Esophagus muscularis mucosa (tissue), 4 donors: ENCODE measurements around the gene CPNE1. TPM values are rescaled to one million over a fixed set of nuclear protein-coding genes. Genes with fewer than 3 reads are reported as not detected.
"Not testable (repeated sequence)": the region's sequence is repeated elsewhere in the genome, so short reads cannot be mapped to it uniquely, and the experiment has no call there.

ENCODE experiments used
- DNase-seq: peaks from one replicate; pipeline ENCODE4 v3.0.0-alpha.2; 2017; ENCODE audit errors: extremely low spot score
- H3K27ac ChIP-seq, 4 donors: fragments of 200-600 bp; sonication (generic); replicated peaks in 1 of 4; 1 replicate in 3 of 4; 2 replicates in 1 of 4; pipeline ENCODE4 v1.5.1; 2016 to 2019; ENCODE audit warnings: mild to moderate bottlenecking in 1 of 4
- H3K27me3 ChIP-seq, 4 donors: fragments of 200-600 bp; sonication (generic); one replicate each; pipeline versions ENCODE4 v1.5.1 to v1.6.0; 2016 to 2019
- H3K36me3 ChIP-seq, 4 donors: fragments of 200-600 bp; sonication (generic); one replicate each; pipeline ENCODE4 v1.5.1; 2016 to 2019
- H3K4me1 ChIP-seq, 4 donors: fragments of 200-600 bp; sonication (generic); one replicate each; pipeline ENCODE4 v1.5.1; 2016 to 2019
- H3K4me3 ChIP-seq, 4 donors: fragments of 200-600 bp; sonication (generic); 1 replicate in 2 of 4; 2 replicates in 2 of 4; pipeline ENCODE4 v1.5.1; 2016 to 2019; ENCODE audit warnings: mild to moderate bottlenecking in 4 of 4, moderate library complexity in 1 of 4
- H3K9me3 ChIP-seq, 4 donors: fragments of 200-600 bp; sonication (generic); 1 replicate in 3 of 4; 2 replicates in 1 of 4; pipeline ENCODE4 v1.5.1; 2016 to 2019
- CTCF ChIP-seq, 3 experiments: fragments of 200-600 bp in 2 of 3; fragments of 450-650 bp in 1 of 3; sonication (generic) in 2 of 3; IDR thresholded peaks; one replicate each; pipeline ENCODE4 v1.5.1; 2017 to 2019; ENCODE audit warnings: antibody characterized with exemption in 3 of 3, mild to moderate bottlenecking in 2 of 3, moderate library complexity in 1 of 3
- EP300 ChIP-seq: sonication (generic); formaldehyde crosslinking; IDR thresholded peaks from one replicate; pipeline ENCODE4 v1.6.1; 2017; ENCODE audit warnings: antibody characterized with exemption
- POLR2A ChIP-seq: fragments of 450-650 bp; IDR thresholded peaks from one replicate; pipeline ENCODE4 v1.6.1; 2017; ENCODE audit warnings: antibody characterized with exemption, moderate library complexity, mild to moderate bottlenecking, low read depth
- POLR2AphosphoS5 ChIP-seq, 2 donors: sonication (generic); formaldehyde crosslinking; IDR thresholded peaks; one replicate each; pipeline ENCODE4 v1.6.1; 2017; ENCODE audit warnings: antibody characterized with exemption in 2 of 2
- whole genome bisulfite sequencing: methylation state at CpG from one replicate; pipeline ENCODE4 v1.1.5; 2018; 5-methylcytosine and 5-hydroxymethylcytosine counted together
- intact Hi-C: fragments of 100-400 bp; cut with DNase I; formaldehyde crosslinking; loops from one replicate; pipeline ENCODE4 v1.15.1; 2023
- total RNA-seq, 4 donors: library from RNA; depleted of rRNA; stranded (reverse); fragments of >200 nt; gene quantifications; one replicate each; pipeline versions ENCODE4 v1.1.0 to v1.2.1, GENCODE V29; 2016

The CPNE1 gene
- total RNA-seq, result 100 to 1,000 TPM in 2 of 4 donors, 10 to 100 TPM in 2; 23.0 to 148 (median 99.9) TPM

GRCh38 chr20:35664466-35665206 is at the start of gene CPNE1, which contains the start of gene RBM12:
Gene CPNE1, minus strand, starts transcription at chr20:35664900. Its CDS starts 31,977 bp downstream, at chr20:35632923.
Gene RBM12, minus strand, starts transcription at chr20:35664900. Its CDS starts 9,578 bp downstream, at chr20:35655322.
- Histone ChIP-seq H3K9me3 (no peaks in the 10 kb centered on the region), H3K36me3 (peaks cover 8 to 22% (median 13%) of the 10 kb centered on the region in 4 donors), H3K4me3 (peak within 1 kb of the TSS; percentile 71 to 88 (median 78)), H3K27ac (peak within 1 kb of the TSS; percentile 94 to 99 (median 97)), H3K27me3 (no peaks in the 10 kb centered on the region), H3K4me1 (peaks cover 34 to 49% (median 42%) of the 10 kb centered on the region in 4 donors)
- WGBS, result 0% methylated on average over 25 of the region's 61 CpGs
- peak; percentile 98 to 99 for TF ChIP-seq POLR2AphosphoS5 (IDR thresholded peaks at IDR 0.05)
- no peak for TF ChIP-seq EP300
- peak; percentile 72 for TF ChIP-seq POLR2A
- TF ChIP-seq CTCF (IDR thresholded peaks at IDR 0.05), result peak in 1 of 3 experiments; percentile 20
- intact Hi-C loops, result loop anchor here (5.0 kb wide), 1 partner anchor 47 kb away; the partner anchor contains the start of gene SPAG4
- DNase-seq, result peak; percentile 98

GRCh38 chr20:35714127-35714526 is 49.4 kb upstream of the CPNE1 start:
- Histone ChIP-seq H3K27me3 (no peaks in the 10 kb centered on the region), H3K36me3 (peaks cover 61 to 100% (median 96%) of the 10 kb centered on the region in 4 donors), H3K4me3 (no peak overlapping the region), H3K27ac (no peak overlapping the region), H3K9me3 (no peaks in the 10 kb centered on the region), H3K4me1 (peaks cover 19 to 71% (median 53%) of the 10 kb centered on the region in 4 donors)
- 63% methylated on average over 4 of the region's 4 CpGs for WGBS
- no peak for DNase-seq
- TF ChIP-seq EP300 (no peak), CTCF (IDR thresholded peaks at IDR 0.05) (no peak), POLR2A (no peak), POLR2AphosphoS5 (IDR thresholded peaks at IDR 0.05) (no peak)
- intact Hi-C loops, result no loop called here

- peak in 1 of 2 donors; percentile 12 for TF ChIP-seq POLR2AphosphoS5 (IDR thresholded peaks at IDR 0.05)
- Histone ChIP-seq H3K4me1 (peaks cover 20 to 67% (median 56%) of the 10 kb centered on the region in 4 donors), H3K36me3 (peaks cover 51 to 100% (median 91%) of the 10 kb centered on the region in 4 donors)
- H3K27me3 ChIP-seq, H3K9me3 ChIP-seq, intact Hi-C loops, H3K27ac ChIP-seq, DNase-seq, H3K4me3 ChIP-seq: not testable (repeated sequence)
- 84% methylated on average over 9 of the region's 9 CpGs for WGBS
Observed at GRCh38 chr20:35713120-35713519, 48.4 kb upstream of the CPNE1 start.

GRCh38 chr20:35711588-35712209 is 47.0 kb upstream of the CPNE1 start:
- no peak for DNase-seq
- TF ChIP-seq CTCF (IDR thresholded peaks at IDR 0.05) (no peak), EP300 (no peak), POLR2AphosphoS5 (IDR thresholded peaks at IDR 0.05) (no peak), POLR2A (no peak)
- Histone ChIP-seq H3K27ac (peak overlapping the region in 2 of 4 donors; percentile 3 to 15), H3K27me3 (no peaks in the 10 kb centered on the region), H3K36me3 (peaks cover 42 to 99% (median 86%) of the 10 kb centered on the region in 4 donors), H3K4me3 (no peak overlapping the region), H3K9me3 (no peaks in the 10 kb centered on the region), H3K4me1 (peaks cover 16 to 58% (median 52%) of the 10 kb centered on the region in 4 donors)
- 64% methylated on average over 6 of the region's 6 CpGs for WGBS
- intact Hi-C loops, result no loop called here
